A549 treated with AZD9567 at 1 μM for 4 hours (cell line): ENCODE results near the gene GARS1. TPM values are rescaled to one million over a fixed set of nuclear protein-coding genes. Genes with fewer than 3 reads are reported as not detected.

Source experiments
- total RNA-seq: library from RNA; stranded (reverse); fragments of 200-300 nt; extraction: Qiagen RNA extraction; gene quantifications from 5 replicates; pipeline ENCODE4 v1.2.3, GENCODE V29; 2022; ENCODE audit not compliant: insufficient read depth

GARS1 gene
- total RNA-seq, result 131 to 199 TPM (median 147 TPM) in 5 replicates

DNA sequence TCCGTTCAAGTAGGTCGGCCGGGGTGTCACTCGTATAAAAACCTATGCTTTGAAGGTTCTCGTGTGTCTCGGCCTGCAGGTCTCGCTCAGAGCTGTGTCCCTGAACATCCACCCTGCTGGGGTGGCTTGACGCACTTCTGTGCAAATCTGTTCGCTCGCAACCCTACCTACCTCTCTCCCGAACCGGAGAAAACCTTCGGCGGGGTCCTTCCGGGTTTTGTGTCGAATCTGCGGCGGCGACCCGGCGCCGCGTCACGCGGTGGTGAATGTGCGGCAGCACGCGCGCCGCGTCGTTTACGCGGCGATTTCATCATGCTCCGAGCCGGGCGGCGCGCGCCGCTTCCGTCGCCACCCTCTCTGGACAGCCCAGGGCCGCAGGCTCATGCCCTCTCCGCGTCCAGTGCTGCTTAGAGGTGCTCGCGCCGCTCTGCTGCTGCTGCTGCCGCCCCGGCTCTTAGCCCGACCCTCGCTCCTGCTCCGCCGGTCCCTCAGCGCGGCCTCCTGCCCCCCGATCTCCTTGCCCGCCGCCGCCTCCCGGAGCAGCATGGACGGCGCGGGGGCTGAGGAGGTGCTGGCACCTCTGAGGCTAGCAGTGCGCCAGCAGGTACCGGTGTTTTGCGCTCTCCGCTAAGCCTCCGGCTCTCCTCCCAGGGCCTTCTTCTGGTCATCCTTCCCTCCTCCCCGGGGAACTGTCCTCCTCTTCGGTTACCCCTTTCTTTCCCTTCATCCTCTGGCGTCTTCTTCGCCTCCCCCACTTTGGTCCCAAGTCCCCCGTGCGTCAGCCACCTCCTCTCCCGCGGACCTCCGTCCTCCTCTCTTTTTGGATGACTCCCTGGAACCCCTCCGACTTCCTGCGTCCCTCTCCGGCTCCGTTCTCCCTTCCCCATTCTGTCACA, at the start of gene GARS1:
Gene GARS1 (plus strand): TSS at position 339 of the 896 bp plus-strand sequence. CDS start 44 bp downstream, at position 383.

DNA sequence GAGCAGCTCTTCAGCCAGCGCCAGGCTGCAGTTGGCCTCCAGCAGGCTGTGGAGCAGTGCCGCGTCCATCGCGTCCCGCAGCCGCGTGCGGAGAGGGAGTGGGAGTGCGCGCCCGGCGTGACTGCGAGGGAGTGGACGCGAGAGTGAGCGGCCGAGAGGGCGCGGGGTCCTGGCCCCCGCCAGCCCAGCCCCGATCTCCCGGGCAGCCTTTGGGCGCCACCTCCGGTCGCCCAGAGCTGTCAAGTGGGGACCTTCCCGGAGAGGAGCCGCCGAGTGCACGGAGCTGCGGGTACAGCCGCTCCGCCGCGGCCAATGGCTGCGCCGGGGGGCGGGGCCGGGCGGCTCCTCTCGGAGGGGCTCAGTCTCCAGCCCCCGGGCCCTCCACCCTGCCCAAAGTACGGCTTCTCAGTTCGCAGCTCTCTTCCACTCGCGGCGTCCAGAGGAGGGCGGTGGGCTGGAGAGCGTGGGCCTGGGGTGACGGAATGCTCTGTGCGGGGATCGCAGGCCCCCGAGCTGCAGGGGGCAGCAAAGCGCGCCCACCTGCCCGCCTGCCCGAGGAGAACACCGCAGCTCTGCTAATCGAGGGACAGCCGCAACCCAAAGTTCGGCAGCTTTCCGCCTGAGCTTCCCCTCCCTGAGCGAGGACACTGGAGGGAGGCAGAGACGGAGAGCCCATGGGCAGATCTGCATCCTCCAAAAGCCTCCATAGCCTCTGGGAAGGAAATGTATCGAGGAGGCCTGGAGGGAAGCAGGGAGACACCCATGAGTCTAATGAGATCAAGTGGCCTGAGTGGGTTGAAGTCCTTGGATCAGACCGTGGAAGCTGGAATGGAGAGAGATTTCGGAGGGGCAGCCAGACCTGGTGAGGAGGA, 87.8 kb downstream of the GARS1 start, which contains the start of gene CRHR2:
Gene CRHR2 (minus strand): TSS at position 245 of the 872 bp plus-strand sequence. CDS start 176 bp downstream, at position 69.

Other genes starting within 250 kb of the GARS1 start
- 4.1 to 7.2 TPM (median 6.7 TPM) in 5 replicates for gene NOD1, start 116.1 kb upstream of the GARS1 start, total RNA-seq
- 69.4 to 96.6 TPM (median 71.1 TPM) in 5 replicates for gene GGCT, start 90.0 kb upstream of the GARS1 start, total RNA-seq
- 0.04 TPM in 1 of 5 replicates, not detected in the others for gene CRHR2, start 87.6 kb downstream of the GARS1 start, total RNA-seq
- not detected in 5 replicates for gene INMT, start 157.3 kb downstream of the GARS1 start, total RNA-seq
- 2.9 to 3.9 TPM (median 3.0 TPM) in 5 replicates for gene MINDY4, start 176.5 kb downstream of the GARS1 start, total RNA-seq